GM23248 (cell line): ENCODE data around the gene PHF21A.

Experiments
- EZH2 ChIP-seq: fragments of 200-600 bp; sonication (generic); IDR thresholded peaks from 2 replicates; pipeline ENCODE4 v1.6.1; 2018; ENCODE audit warnings: antibody characterized with exemption, mild to moderate bottlenecking; ENCODE audit not compliant: insufficient read depth, poor library complexity, severe bottlenecking
- EZH2phosphoT487 ChIP-seq: fragments of 200-600 bp; sonication (generic); IDR thresholded peaks from 2 replicates; pipeline ENCODE4 v1.6.1; 2018; ENCODE audit warnings: antibody characterized with exemption, moderate library complexity, mild to moderate bottlenecking, low read depth; ENCODE audit not compliant: insufficient read depth

DNA sequence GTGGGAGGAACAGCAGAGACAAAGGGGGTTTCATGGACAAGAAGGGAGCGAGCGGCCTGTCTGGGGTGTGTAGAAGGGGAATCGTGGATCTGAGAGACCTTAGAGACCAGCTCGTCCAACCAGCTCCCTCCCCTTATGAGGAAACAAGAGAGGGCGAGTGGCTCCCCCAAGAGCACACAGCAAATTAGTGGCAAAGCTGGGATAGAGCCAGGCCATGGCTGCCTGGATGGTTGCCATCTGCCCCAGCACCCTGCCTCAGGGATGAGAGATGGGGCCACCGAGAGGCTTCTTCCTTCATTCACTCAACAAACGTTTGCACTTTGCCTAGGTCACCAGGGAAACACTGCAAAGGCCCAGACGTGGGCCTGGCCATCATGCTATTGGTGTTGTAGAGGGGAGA, 231.7 kb downstream of the PHF21A start:
- TF ChIP-seq EZH2 (no peak), EZH2phosphoT487 (no peak)
